Neural cell (in vitro differentiated cells): Measurements from ENCODE around the gene KRTAP5-6.

Experiments
- EP300 ChIP-seq: fragments of 450-650 bp; conservative IDR thresholded peaks from 2 replicates; pipeline ENCODE4 v1.6.1; 2014; ENCODE audit warnings: antibody characterized with exemption, mild to moderate bottlenecking, moderate library complexity; ENCODE audit not compliant: poor library complexity, severe bottlenecking
- EZH2 ChIP-seq: fragments of 200-600, 300-800 bp; shearing (Covaris generic), sonication (generic); IDR thresholded peaks from 2 replicates; pipeline ENCODE4 v1.6.1; 2014; ENCODE audit warnings: antibody characterized with exemption, low read length, borderline replicate concordance, mild to moderate bottlenecking; ENCODE audit not compliant: insufficient read depth, poor library complexity, severe bottlenecking
- MXI1 ChIP-seq: fragments of 450-650 bp; conservative IDR thresholded peaks from 2 replicates; pipeline ENCODE4 v1.6.1; 2014; ENCODE audit warnings: antibody characterized with exemption, mild to moderate bottlenecking; ENCODE audit not compliant: poor library complexity, severe bottlenecking
- POLR2AphosphoS5 ChIP-seq: IDR thresholded peaks from 2 replicates; pipeline ENCODE4 v1.6.1; 2012
- RAD21 ChIP-seq: fragments of 450-650 bp; conservative IDR thresholded peaks from 2 replicates; pipeline ENCODE4 v1.6.1; 2014; ENCODE audit warnings: antibody characterized with exemption, mild to moderate bottlenecking, moderate library complexity
- SMC3 ChIP-seq: fragments of 450-650 bp; conservative IDR thresholded peaks from 2 replicates; pipeline ENCODE4 v1.6.1; 2014; ENCODE audit warnings: antibody characterized with exemption, mild to moderate bottlenecking, moderate library complexity; ENCODE audit not compliant: poor library complexity
- TF ChIP-seq, protein P1 (sequence below): fragments of 450-650 bp; IDR thresholded peaks from 2 replicates; pipeline ENCODE4 v1.5.1; 2014; ENCODE audit warnings: antibody characterized with exemption, mild to moderate bottlenecking, moderate library complexity; ENCODE audit not compliant: poor library complexity, severe bottlenecking
- TF ChIP-seq, protein P2 (sequence below): IDR thresholded peaks from 2 replicates; pipeline ENCODE4 v1.6.1; 2012; ENCODE audit warnings: borderline replicate concordance

DNA sequence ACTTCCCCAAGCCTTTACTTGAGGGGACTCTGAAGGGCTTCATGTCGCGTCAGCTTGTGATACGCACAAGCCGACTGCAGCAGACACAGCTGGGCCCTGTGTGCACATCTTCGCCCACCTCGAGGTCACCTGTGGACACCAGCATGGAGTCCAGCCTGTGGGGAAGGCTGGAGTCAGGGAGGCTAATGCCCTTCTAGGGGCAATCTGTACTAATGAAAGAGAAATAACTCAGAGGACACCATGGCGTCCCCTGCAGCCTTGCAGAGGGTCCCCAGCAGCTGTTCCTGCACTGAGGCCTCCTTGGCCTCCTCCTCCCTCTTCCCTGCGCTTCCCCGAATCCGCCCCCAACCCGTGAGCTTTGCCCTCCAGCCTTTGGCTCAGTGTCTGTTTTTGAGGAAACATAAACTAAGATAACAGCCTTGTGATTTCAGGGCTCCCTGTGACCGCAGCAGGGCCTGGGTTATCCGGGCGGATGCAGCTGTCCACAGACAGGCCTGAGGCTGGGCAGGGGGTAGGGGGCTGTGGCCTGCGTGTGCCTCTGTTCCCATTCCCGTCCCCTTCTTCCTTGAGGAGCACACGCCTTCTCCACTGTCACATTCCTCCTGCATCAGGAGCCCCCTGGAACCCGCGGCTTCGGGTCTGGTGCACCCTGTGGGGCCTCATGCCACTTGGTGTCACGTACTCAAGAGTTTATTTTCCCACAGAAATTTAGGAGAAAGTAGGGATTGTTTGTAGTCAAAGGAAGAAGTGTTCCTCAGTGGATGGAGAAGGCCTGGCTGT lies 42.4 kb upstream of the KRTAP5-6 start:
- TF ChIP-seq POLR2AphosphoS5, result no peak
- TF ChIP-seq, protein P1, sequence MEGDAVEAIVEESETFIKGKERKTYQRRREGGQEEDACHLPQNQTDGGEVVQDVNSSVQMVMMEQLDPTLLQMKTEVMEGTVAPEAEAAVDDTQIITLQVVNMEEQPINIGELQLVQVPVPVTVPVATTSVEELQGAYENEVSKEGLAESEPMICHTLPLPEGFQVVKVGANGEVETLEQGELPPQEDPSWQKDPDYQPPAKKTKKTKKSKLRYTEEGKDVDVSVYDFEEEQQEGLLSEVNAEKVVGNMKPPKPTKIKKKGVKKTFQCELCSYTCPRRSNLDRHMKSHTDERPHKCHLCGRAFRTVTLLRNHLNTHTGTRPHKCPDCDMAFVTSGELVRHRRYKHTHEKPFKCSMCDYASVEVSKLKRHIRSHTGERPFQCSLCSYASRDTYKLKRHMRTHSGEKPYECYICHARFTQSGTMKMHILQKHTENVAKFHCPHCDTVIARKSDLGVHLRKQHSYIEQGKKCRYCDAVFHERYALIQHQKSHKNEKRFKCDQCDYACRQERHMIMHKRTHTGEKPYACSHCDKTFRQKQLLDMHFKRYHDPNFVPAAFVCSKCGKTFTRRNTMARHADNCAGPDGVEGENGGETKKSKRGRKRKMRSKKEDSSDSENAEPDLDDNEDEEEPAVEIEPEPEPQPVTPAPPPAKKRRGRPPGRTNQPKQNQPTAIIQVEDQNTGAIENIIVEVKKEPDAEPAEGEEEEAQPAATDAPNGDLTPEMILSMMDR, result no peak
- no peak for TF ChIP-seq RAD21
- TF ChIP-seq SMC3, result no peak
- no peak for TF ChIP-seq EP300
- no peak for TF ChIP-seq EZH2
- TF ChIP-seq, protein P2, sequence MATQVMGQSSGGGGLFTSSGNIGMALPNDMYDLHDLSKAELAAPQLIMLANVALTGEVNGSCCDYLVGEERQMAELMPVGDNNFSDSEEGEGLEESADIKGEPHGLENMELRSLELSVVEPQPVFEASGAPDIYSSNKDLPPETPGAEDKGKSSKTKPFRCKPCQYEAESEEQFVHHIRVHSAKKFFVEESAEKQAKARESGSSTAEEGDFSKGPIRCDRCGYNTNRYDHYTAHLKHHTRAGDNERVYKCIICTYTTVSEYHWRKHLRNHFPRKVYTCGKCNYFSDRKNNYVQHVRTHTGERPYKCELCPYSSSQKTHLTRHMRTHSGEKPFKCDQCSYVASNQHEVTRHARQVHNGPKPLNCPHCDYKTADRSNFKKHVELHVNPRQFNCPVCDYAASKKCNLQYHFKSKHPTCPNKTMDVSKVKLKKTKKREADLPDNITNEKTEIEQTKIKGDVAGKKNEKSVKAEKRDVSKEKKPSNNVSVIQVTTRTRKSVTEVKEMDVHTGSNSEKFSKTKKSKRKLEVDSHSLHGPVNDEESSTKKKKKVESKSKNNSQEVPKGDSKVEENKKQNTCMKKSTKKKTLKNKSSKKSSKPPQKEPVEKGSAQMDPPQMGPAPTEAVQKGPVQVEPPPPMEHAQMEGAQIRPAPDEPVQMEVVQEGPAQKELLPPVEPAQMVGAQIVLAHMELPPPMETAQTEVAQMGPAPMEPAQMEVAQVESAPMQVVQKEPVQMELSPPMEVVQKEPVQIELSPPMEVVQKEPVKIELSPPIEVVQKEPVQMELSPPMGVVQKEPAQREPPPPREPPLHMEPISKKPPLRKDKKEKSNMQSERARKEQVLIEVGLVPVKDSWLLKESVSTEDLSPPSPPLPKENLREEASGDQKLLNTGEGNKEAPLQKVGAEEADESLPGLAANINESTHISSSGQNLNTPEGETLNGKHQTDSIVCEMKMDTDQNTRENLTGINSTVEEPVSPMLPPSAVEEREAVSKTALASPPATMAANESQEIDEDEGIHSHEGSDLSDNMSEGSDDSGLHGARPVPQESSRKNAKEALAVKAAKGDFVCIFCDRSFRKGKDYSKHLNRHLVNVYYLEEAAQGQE, result no peak
- TF ChIP-seq MXI1, result no peak
